HepG2 (cell line): ENCODE results near the gene CLIP2.

Experiments used
- ERF ChIP-seq: IDR thresholded peaks from 2 replicates; pipeline ENCODE4 v1.6.1; 2018; ENCODE audit warnings: missing biosample characterization, missing genetic modification reagents
- GABPB1 ChIP-seq: IDR thresholded peaks from 2 replicates; pipeline ENCODE4 v1.6.1; 2016; ENCODE audit warnings: mild to moderate bottlenecking, missing genetic modification reagents, moderate library complexity, missing compliant biosample characterization

DNA sequence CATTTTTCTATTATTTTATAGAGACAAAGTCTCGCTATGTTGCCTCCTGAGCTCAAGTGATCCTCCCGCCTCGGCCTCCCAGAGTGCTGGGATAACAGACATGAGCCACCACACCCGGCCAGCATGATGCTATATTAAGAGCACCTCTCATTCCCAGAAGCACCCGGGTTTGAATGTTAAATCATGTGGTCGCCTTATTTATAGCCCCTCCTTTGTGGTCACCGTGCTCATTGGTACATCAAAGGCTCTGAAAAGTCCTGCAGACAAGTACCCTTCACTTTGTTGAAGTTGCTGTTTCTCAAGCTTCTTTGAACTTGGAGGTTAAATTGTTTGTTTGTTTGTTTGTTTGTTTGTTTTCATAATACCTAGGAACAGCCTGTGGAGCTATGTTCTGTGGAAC, 40.0 kb downstream of the CLIP2 start:
- TF ChIP-seq GABPB1 (CRISPR knock-in tag) (no peak), ERF (no peak)
